SK-N-SH (cell line): ENCODE data around the gene UBAC2. TPM values are rescaled to one million over a fixed set of nuclear protein-coding genes. Genes with fewer than 3 reads are reported as not detected.

ENCODE experiments used
- CTCF ChIA-PET: fragments of 300-600, 350-600 bp; formaldehyde crosslinking; extraction: SDS; loops from one replicate; lab custom pipeline; 2021; lab: Yijun Ruan, JAX
- POLR2A ChIA-PET: fragments of 350-600 bp; sonication (Branson Sonifier 250); formaldehyde crosslinking; extraction: SDS; loops from one replicate; lab custom pipeline; 2020; ENCODE audit warnings: antibody characterized with exemption, inconsistent platforms; lab: Yijun Ruan, JAX
- DNase-seq: peaks from one replicate; pipeline ENCODE4 v3.0.0; 2012
- H2AFZ ChIP-seq: fragments of 200-600 bp; sonication (generic); 2 replicates; pipeline ENCODE4 v1.8.1; 2016; ENCODE audit warnings: antibody characterized with exemption, mild to moderate bottlenecking, low read depth
- H3F3A ChIP-seq: fragments of 200-600 bp; sonication (generic); replicated peaks from 2 replicates; pipeline ENCODE3; 2016; ENCODE audit warnings: antibody characterized with exemption, mild to moderate bottlenecking; ENCODE audit not compliant: insufficient read depth
- H3K27ac ChIP-seq, 2 experiments: fragments of 200-500 bp in 1 of 2; fragments of 200-600 bp in 1 of 2; sonication (Bioruptor generic) in 1 of 2; sonication (generic), shearing (Covaris generic) in 1 of 2; 2 replicates each; pipeline versions ENCODE4 v1.5.1 to v1.6.1; 2014 to 2016; ENCODE audit warnings: low read depth in 2 of 2, inconsistent platforms in 1 of 2, low read length in 1 of 2, mild to moderate bottlenecking in 1 of 2, mixed read lengths in 1 of 2
- H3K27me3 ChIP-seq: fragments of 200-600 bp; sonication (generic), shearing (Covaris generic); 2 replicates; pipeline ENCODE4 v1.6.1; 2016; ENCODE audit warnings: mixed run types; ENCODE audit not compliant: insufficient read depth
- H3K36me3 ChIP-seq, 2 experiments: fragments of 200-500 bp in 1 of 2; fragments of 200-600 bp in 1 of 2; sonication (Bioruptor generic) in 1 of 2; sonication (generic) in 1 of 2; replicated peaks in 1 of 2; 2 replicates each; pipeline versions ENCODE3 to v1.5.1; 2014 to 2016; ENCODE audit warnings: low read length in 1 of 2, mild to moderate bottlenecking in 1 of 2; ENCODE audit not compliant: insufficient read depth in 2 of 2, control insufficient read depth in 1 of 2
- H3K4me1 ChIP-seq, 2 experiments: fragments of 200-500 bp in 1 of 2; fragments of 200-600 bp in 1 of 2; sonication (Bioruptor generic) in 1 of 2; sonication (generic), shearing (Covaris generic) in 1 of 2; 2 replicates each; pipeline versions ENCODE4 v1.5.1 to v1.6.1; 2014 to 2016; ENCODE audit warnings: low read depth in 1 of 2, low read length in 1 of 2, mixed run types in 1 of 2; ENCODE audit not compliant: insufficient read depth in 2 of 2, control insufficient read depth in 1 of 2
- H3K4me2 ChIP-seq: fragments of 200-600 bp; sonication (generic), shearing (Covaris generic); 2 replicates; pipeline ENCODE4 v1.6.1; 2017; ENCODE audit warnings: mixed run types
- H3K4me3 ChIP-seq, 2 experiments: fragments of 200-500 bp in 1 of 2; fragments of 200-600 bp in 1 of 2; sonication (Bioruptor generic) in 1 of 2; sonication (generic), shearing (Covaris generic) in 1 of 2; 2 replicates each; pipeline versions ENCODE4 v1.5.1 to v1.8.1; 2014 to 2016; ENCODE audit warnings: low read depth in 2 of 2, inconsistent platforms in 1 of 2, low read length in 1 of 2, mild to moderate bottlenecking in 1 of 2, mixed read lengths in 1 of 2, moderate library complexity in 1 of 2
- H3K79me2 ChIP-seq: fragments of 200-600 bp; sonication (generic); 2 replicates; pipeline ENCODE4 v1.8.1; 2017; ENCODE audit warnings: mild to moderate bottlenecking; ENCODE audit not compliant: insufficient read depth
- H3K9ac ChIP-seq: fragments of 200-600 bp; sonication (generic); 2 replicates; pipeline ENCODE4 v1.6.1; 2017; ENCODE audit warnings: mixed run types
- H3K9me2 ChIP-seq: fragments of 200-600 bp; sonication (generic); 2 replicates; pipeline ENCODE4 v1.6.1; 2017; ENCODE audit warnings: mixed run types
- H3K9me3 ChIP-seq: fragments of 200-600 bp; sonication (generic); 2 replicates; pipeline ENCODE4 v1.6.1; 2017; ENCODE audit warnings: mixed run types, mild to moderate bottlenecking, moderate library complexity
- H4K20me1 ChIP-seq: fragments of 200-600 bp; sonication (generic); 2 replicates; pipeline ENCODE4 v1.6.1; 2017; ENCODE audit warnings: mild to moderate bottlenecking, mixed run types; ENCODE audit not compliant: insufficient read depth
- EZH2phosphoT487 ChIP-seq: fragments of 200-600 bp; sonication (generic); IDR thresholded peaks from 2 replicates; pipeline ENCODE4 v1.6.1; 2017; ENCODE audit warnings: low read depth, mixed run types, mild to moderate bottlenecking, antibody characterized with exemption, moderate library complexity, borderline replicate concordance
- FOSL2 ChIP-seq: IDR thresholded peaks from 2 replicates; pipeline ENCODE4 v1.4.0; 2012; ENCODE audit warnings: low read depth, mild to moderate bottlenecking, moderate library complexity, borderline replicate concordance
- FOXM1 ChIP-seq: IDR thresholded peaks from 2 replicates; pipeline ENCODE4 v1.4.0; 2012; ENCODE audit warnings: low read depth, mild to moderate bottlenecking
- GATA2 ChIP-seq: sonication (generic); formaldehyde crosslinking; IDR thresholded peaks from 2 replicates; pipeline ENCODE4 v1.5.0; 2020; ENCODE audit warnings: mild to moderate bottlenecking, missing genetic modification reagents
- JUND ChIP-seq: IDR thresholded peaks from 2 replicates; pipeline ENCODE4 v1.4.0; 2012
- MEF2A ChIP-seq: IDR thresholded peaks from 2 replicates; pipeline ENCODE4 v1.4.0; 2012; ENCODE audit warnings: low read depth, borderline replicate concordance
- MXI1 ChIP-seq: IDR thresholded peaks from 2 replicates; pipeline ENCODE4 v1.6.1; 2012; ENCODE audit warnings: mild to moderate bottlenecking, low read depth, low read length, improper control_type of control experiment
- NRF1 ChIP-seq: IDR thresholded peaks from 2 replicates; pipeline ENCODE4 v1.6.1; 2012; ENCODE audit warnings: low read depth, mild to moderate bottlenecking, low read length
- POLR2AphosphoS5 ChIP-seq: IDR thresholded peaks from 2 replicates; pipeline ENCODE4 v1.6.1; 2012; ENCODE audit warnings: low read depth, low read length
- SMC3 ChIP-seq: IDR thresholded peaks from 2 replicates; pipeline ENCODE4 v1.6.1; 2012; ENCODE audit warnings: low read depth, low read length, improper control_type of control experiment
- TCF12 ChIP-seq: IDR thresholded peaks from 2 replicates; pipeline ENCODE4 v1.4.0; 2012
- TEAD4 ChIP-seq: IDR thresholded peaks from 2 replicates; pipeline ENCODE4 v1.4.0; 2012; ENCODE audit warnings: mild to moderate bottlenecking, borderline replicate concordance; ENCODE audit not compliant: insufficient read depth
- WGBS: methylation state at CpG from one replicate; pipeline ENCODE4 v1.1.6; 2017; ENCODE audit warnings: low lambda C conversion rate; 5-methylcytosine and 5-hydroxymethylcytosine counted together
- polyA plus RNA-seq, 3 experiments: library from polyadenylated mRNA; depleted of rRNA; stranded (reverse); fragments of >200 nt; gene quantifications; 2 replicates each; pipeline ENCODE4 v1.2.3, GENCODE V29; 2012
- TF ChIP-seq, protein P1 (sequence below): IDR thresholded peaks from 2 replicates; pipeline ENCODE4 v1.6.1; 2012; ENCODE audit warnings: mild to moderate bottlenecking, low read depth, low read length, moderate library complexity
- TF ChIP-seq, protein P2 (sequence below): fragments of 150-350 bp; IDR thresholded peaks from 2 replicates; pipeline ENCODE4 v1.6.1; 2017; ENCODE audit warnings: antibody characterized with exemption, low read length, low read depth, borderline replicate concordance
- TF ChIP-seq, protein P3 (sequence below): IDR thresholded peaks from 2 replicates; pipeline ENCODE4 v1.4.0; 2012; ENCODE audit warnings: low read depth, borderline replicate concordance

Gene UBAC2
- polyA plus RNA-seq, 1 of the 3 experiments (the other 2 are of a cell fraction) = 79.0 TPM

DNA sequence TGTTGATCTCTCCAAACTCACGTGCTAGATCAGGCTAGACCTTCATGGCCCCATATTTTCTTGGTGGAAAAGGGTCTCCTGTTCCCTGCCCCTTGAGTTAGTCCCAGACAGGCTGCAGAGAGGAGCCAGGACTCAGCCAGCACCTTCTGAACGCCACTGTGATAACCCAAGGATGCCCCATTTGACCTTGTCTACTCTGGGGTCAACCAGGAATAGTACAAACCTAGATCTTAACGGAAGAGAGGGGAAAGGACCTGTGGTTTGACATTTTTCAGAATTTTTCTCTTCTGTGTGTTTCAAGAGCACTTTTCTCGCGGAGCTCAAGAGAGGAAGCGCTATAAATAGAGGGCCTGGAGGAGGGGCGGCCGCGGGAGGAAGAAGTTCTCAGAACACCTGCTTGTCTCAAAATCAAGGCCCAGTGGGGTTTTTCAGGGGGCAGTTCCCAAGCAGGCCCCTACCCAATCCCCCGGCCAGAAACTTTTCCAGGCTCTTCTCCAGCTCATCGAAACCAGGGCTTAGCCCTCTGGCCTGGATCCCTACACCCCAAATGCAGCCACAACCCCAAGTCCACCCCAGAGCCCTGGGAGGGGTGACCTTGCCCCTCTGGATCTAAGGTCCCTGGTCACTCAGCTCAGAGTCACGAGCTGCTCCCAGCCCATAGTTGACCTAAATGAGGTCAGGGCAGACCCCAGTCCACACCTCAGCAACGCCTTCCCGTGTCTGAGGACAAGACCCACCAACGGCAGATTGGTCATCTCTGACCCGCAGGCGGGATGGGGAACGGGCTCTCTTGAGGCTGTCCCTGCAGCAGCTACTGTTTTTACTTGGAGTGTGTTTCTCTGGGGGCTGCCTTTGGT lies 225.1 kb downstream of the UBAC2 start:
- Histone ChIP-seq H3K9me2 (no peaks in the 10 kb centered on the region), H3K9ac (no peak overlapping the region), H3F3A (no peaks in the 10 kb centered on the region), H3K36me3 (no peaks in the 10 kb centered on the region), H3K4me3 (no peak overlapping the region), H2AFZ (no peak overlapping the region), H3K9me3 (no peaks in the 10 kb centered on the region), H4K20me1 (no peaks in the 10 kb centered on the region), H3K4me2 (no peak overlapping the region), H3K27me3 (no peaks in the 10 kb centered on the region; the same call in 1 of the 2 replicates), H3K27ac (no peak overlapping the region), H3K4me1 (no peaks in the 10 kb centered on the region), H3K79me2 (no peaks in the 10 kb centered on the region)
- 68% methylated on average over 12 of the region's 18 CpGs for WGBS
- CTCF ChIA-PET = interaction anchor here (0.9 to 5.3 kb wide), 3 partner anchors 8 to 156 kb away, joined by 3 to 33 read pairs (median 5); no protein-coding TSS in a partner anchor
- DNase-seq = no peak
- TF ChIP-seq NRF1 (no peak), SMC3 (no peak), JUND (no peak), MEF2A (no peak)
- POLR2A ChIA-PET = no interaction called here

DNA sequence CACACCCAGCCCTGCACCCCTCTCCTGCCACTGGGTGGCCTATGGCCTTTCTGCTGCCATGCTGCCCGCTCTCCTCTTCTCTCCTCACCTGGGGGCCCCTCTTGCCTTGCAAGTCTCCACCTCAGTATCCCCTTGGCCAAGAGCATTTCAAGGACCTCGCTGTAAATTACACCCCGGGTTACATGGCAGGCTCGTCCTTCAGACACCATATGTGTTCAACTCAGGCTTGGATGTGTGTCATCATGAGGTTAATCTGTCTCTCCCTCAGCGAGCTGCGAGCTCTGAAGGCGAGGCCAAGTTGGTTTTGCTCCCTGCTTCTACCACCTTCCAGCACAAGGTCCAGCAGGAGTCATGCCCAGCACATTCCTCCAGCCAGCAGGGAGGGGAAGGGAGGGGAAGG lies 225.8 kb downstream of the UBAC2 start:
- CTCF ChIA-PET = interaction anchor here (5.3 kb wide), 1 partner anchor 10 kb away, joined by 33 read pairs; no protein-coding TSS in a partner anchor
- no peaks in the 10 kb centered on the region for H4K20me1 ChIP-seq
- H3K27me3 ChIP-seq = no peaks in the 10 kb centered on the region; the same call in 1 of the 2 replicates
- WGBS = 55% methylated on average over 7 of the region's 7 CpGs
- no peak overlapping the region for H3K9ac ChIP-seq
- H3K4me2 ChIP-seq = no peak overlapping the region
- no peak overlapping the region for H3K27ac ChIP-seq
- H3K9me3 ChIP-seq = no peaks in the 10 kb centered on the region
- no peak overlapping the region for H2AFZ ChIP-seq
- no peaks in the 10 kb centered on the region for H3K4me1 ChIP-seq
- no peaks in the 10 kb centered on the region for H3K36me3 ChIP-seq
- no peaks in the 10 kb centered on the region for H3F3A ChIP-seq
- no peaks in the 10 kb centered on the region for H3K9me2 ChIP-seq
- no peaks in the 10 kb centered on the region for H3K79me2 ChIP-seq
- POLR2A ChIA-PET = no interaction called here
- no peak overlapping the region for H3K4me3 ChIP-seq
- TF ChIP-seq GATA2 (CRISPR knock-in tag) = no peak
- TF ChIP-seq FOXM1 = no peak
- no peak for TF ChIP-seq POLR2AphosphoS5
- TF ChIP-seq, all 33 proteins: peak for 0
- DNase-seq = no peak

DNA sequence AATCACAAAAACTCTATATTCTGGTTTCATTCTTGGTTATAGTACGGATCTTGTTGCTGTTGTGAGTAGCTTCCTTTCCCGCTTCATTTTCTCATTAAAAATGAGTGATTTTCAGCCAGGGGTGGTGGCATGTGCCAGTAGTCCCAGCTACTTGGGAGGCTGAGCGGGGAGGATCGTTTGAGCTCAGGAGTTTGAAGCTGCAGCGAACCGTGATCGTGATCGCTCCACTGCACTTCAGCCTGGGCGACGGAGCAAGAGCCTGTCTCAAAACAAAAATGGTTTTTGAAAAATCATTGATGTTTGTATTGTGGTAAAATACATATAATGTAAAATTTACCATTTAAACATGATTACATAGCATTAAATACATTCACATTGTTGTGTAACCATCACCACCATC lies 229.0 kb downstream of the UBAC2 start:
- Histone ChIP-seq H3K4me3 (no peak overlapping the region), H3K27ac (no peak overlapping the region), H3K79me2 (no peaks in the 10 kb centered on the region), H3K9me3 (no peaks in the 10 kb centered on the region), H2AFZ (no peak overlapping the region), H3K9ac (no peak overlapping the region), H3K27me3 (no peaks in the 10 kb centered on the region), H3K4me1 (peaks cover 3% of the 10 kb centered on the region in 2 experiments; a peak in 2 of 4 replicates), H4K20me1 (no peaks in the 10 kb centered on the region), H3F3A (no peaks in the 10 kb centered on the region), H3K9me2 (no peaks in the 10 kb centered on the region), H3K36me3 (no peaks in the 10 kb centered on the region), H3K4me2 (no peak overlapping the region)
- CTCF ChIA-PET = interaction anchor here (1.4 kb wide), 1 partner anchor 160 kb away, joined by 3 read pairs; no protein-coding TSS in a partner anchor
- no peak for DNase-seq
- WGBS = 91% methylated on average over 10 of the region's 10 CpGs
- POLR2A ChIA-PET = no interaction called here
- TF ChIP-seq, protein P1, sequence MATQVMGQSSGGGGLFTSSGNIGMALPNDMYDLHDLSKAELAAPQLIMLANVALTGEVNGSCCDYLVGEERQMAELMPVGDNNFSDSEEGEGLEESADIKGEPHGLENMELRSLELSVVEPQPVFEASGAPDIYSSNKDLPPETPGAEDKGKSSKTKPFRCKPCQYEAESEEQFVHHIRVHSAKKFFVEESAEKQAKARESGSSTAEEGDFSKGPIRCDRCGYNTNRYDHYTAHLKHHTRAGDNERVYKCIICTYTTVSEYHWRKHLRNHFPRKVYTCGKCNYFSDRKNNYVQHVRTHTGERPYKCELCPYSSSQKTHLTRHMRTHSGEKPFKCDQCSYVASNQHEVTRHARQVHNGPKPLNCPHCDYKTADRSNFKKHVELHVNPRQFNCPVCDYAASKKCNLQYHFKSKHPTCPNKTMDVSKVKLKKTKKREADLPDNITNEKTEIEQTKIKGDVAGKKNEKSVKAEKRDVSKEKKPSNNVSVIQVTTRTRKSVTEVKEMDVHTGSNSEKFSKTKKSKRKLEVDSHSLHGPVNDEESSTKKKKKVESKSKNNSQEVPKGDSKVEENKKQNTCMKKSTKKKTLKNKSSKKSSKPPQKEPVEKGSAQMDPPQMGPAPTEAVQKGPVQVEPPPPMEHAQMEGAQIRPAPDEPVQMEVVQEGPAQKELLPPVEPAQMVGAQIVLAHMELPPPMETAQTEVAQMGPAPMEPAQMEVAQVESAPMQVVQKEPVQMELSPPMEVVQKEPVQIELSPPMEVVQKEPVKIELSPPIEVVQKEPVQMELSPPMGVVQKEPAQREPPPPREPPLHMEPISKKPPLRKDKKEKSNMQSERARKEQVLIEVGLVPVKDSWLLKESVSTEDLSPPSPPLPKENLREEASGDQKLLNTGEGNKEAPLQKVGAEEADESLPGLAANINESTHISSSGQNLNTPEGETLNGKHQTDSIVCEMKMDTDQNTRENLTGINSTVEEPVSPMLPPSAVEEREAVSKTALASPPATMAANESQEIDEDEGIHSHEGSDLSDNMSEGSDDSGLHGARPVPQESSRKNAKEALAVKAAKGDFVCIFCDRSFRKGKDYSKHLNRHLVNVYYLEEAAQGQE = no peak
- TF ChIP-seq GATA2 (CRISPR knock-in tag) (no peak), MXI1 (no peak), EZH2phosphoT487 (no peak), TCF12 (no peak), NRF1 (no peak), JUND (no peak), FOSL2 (no peak), FOXM1 (no peak), TEAD4 (no peak)
- TF ChIP-seq, protein P2, sequence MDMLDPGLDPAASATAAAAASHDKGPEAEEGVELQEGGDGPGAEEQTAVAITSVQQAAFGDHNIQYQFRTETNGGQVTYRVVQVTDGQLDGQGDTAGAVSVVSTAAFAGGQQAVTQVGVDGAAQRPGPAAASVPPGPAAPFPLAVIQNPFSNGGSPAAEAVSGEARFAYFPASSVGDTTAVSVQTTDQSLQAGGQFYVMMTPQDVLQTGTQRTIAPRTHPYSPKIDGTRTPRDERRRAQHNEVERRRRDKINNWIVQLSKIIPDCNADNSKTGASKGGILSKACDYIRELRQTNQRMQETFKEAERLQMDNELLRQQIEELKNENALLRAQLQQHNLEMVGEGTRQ = no peak
- TF ChIP-seq, protein P3, sequence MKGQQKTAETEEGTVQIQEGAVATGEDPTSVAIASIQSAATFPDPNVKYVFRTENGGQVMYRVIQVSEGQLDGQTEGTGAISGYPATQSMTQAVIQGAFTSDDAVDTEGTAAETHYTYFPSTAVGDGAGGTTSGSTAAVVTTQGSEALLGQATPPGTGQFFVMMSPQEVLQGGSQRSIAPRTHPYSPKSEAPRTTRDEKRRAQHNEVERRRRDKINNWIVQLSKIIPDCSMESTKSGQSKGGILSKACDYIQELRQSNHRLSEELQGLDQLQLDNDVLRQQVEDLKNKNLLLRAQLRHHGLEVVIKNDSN = no peak
